ENCODE data around the gene RNF213.
"Not testable (repeated sequence)": the region's sequence is repeated elsewhere in the genome, so short reads cannot be mapped to it uniquely, and the experiment has no call there.

The RNF213 gene

DNA sequence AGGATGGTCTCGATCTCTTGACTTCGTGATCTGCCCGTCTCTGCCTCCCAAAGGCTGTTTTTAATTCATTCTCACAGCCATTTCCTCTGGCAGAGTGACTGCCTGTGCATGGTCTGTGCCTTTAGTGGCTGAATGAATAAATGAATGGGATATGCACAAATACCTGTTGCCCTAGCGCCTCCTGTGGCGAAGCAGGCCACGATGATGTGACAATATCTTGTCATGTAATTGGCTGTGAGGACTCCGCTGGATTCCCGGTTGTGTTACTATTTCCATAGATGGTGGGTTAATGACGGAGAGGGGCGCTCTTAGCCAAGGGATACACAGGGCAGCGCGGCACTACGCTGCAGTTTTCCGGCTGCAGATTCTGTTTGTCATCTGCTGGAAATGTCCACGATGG, 127.5 kb downstream of the RNF213 start:
- no peak overlapping the region for H3K4me3 ChIP-seq (ENCODE audit: low read depth, low read length)

GRCh38 chr17:80388601-80389000, 127.9 kb downstream of the RNF213 start:
- H3K4me3 ChIP-seq (ENCODE audit: low read depth, low read length), result no peak overlapping the region

GRCh38 chr17:80389011-80389995, 128.7 kb downstream of the RNF213 start:
- H3K4me3 ChIP-seq (ENCODE audit: low read depth, low read length), result no peak overlapping the region

- no peak overlapping the region for H3K4me3 ChIP-seq (ENCODE audit: low read depth, low read length)
Observed at GRCh38 chr17:80393241-80393890, 132.7 kb downstream of the RNF213 start.

- H3K4me3 ChIP-seq (ENCODE audit: low read depth, low read length), result no peak overlapping the region
Observed at GRCh38 chr17:80393961-80394360, 133.3 kb downstream of the RNF213 start.

- H3K4me3 ChIP-seq (ENCODE audit: low read depth, low read length), result no peak overlapping the region
Observed at GRCh38 chr17:80394629-80395216, 134.1 kb downstream of the RNF213 start.

DNA sequence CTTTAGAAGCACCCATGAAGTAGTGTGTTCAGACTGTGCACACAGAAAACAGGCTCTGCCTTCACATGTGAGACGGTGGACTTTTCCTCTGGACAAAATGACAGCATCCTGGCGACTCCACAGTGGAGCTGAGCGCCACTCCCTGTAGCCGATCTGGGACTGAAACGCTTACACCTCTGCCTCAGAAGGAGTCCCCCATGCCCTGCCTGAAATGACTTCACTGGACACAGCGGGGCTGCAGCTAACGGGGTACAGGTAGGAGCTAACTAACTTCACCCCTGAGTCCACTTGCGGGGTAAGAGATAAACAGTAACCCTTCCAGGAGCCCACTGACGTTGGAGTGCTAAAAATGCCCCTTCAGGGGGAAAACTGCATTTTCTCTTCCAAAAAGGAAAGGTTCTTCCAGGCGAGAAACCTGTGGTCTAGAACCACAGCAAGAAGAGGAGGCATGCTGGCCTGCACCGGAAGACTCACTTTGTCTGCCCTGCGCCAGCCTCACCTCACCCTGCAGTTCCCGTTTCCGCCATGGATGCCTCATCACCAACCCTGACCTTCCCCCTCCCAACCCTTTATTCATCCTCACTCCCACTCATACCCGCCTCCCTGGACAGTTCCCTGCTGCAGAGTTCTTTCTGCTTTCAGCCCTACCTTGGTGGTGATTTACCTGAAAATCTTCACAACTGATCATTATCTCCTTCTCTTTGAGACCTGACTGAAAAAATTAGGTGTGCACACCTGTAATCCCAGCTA, 134.9 kb downstream of the RNF213 start:
- H3K4me3 ChIP-seq (ENCODE audit: low read depth, low read length), result no peak overlapping the region

DNA sequence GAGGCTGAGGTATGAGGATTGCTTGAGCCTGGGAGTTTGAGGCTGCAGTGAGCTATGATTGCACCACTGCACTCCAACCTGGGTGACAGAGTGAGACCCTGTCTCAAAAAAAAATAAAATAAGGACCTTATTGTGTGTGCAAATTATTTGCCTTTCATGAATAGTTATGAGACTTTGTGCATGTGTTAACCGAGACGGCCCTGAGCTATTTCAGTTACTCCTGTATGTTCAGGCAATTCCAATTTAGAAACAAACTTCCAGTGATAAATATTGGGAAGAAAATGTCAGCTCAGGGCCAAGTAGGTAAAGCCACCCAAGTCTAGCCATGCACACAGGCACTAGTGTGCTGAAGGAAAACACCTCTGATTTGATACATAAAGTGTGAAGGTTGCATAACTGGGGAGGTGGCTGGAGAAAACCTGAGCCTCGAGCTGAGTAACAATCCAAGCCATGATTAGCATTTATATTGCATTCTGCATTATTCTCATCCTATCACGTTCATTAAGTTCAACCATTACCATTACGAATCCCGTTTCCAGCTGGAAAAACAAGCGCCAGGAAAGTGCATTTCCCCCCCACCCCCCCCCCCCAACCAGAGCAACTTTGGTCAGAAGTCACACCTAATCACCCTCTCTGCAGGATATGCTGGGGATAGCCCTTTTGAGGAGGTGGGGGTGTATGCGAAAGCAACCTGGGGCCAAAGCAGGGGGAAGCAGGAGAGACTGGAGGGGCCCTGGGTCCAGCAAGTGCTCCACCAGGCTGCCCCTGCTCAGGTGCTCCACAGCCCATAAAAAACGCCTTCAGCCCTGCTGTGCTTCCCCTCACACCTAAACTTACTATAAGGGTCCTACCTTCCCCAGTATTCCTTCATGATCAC, 135.7 kb downstream of the RNF213 start:
- no peak overlapping the region for H3K4me3 ChIP-seq (ENCODE audit: low read depth, low read length)

DNA sequence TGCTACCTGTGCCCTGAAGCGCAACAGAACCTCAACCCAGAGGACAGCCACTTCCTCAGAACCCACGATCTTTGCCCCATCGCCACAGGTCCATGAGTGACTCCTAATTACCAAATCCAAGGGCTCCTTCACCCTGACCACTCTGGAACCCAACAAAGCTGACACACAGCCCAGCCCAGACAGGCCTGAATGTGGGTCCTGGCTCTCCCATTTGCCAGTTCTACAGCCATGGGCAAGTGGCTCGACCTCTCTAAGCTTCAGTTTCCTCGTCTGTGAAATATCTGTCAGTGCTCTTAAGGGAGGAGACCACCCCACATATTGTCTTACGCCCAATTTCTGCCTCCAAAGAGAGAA, 136.4 kb downstream of the RNF213 start:
- no peak overlapping the region for H3K4me3 ChIP-seq (ENCODE audit: low read depth, low read length)

DNA sequence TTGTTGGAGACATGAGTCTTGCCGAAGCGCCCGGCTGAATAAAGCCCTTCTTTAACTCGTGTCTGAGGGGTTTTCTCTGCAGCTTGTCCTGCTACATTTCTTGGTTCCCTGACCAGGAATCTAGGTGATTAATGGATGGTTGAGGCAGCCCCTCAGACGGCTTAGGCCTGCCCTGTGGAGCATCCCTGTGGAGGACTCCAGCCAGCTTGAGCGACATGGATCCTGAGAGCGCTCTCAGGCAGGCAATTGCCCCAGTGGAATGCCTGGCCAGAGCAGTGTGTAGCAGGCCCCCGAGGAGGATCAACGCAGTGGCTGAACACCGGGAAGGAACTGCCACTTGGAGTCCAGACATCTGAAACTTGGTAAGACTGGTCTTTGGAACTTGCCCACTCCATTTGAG, 137.0 kb downstream of the RNF213 start:
- no peak overlapping the region for H3K4me3 ChIP-seq (ENCODE audit: low read depth, low read length)

GRCh38 chr17:80401086-80401485, 140.4 kb downstream of the RNF213 start:
- H3K4me3 ChIP-seq (ENCODE audit: low read depth, low read length), result not testable (repeated sequence)

DNA sequence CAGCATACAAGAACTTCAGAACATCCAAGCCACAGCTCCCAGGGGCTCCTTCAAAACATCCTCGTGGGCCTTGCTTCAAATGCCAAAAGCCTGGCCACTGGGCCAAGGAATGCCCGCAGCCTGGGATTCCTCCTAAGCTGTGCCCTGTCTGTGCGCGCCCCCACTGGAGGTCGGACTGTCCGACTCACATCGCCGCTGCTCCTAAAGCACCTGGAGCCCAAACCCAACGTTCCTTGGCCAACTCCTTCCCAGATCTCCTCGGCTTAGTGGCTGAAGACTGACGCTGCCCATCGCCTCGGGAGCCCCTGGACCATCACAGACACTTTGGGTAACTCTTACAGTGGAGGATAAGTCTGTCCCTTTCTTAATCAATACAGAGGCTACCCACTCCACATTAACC, 141.4 kb downstream of the RNF213 start:
- H3K4me3 ChIP-seq (ENCODE audit: low read depth, low read length), result not testable (repeated sequence)

- no peak overlapping the region for H3K4me3 ChIP-seq (ENCODE audit: low read depth, low read length)
Observed at GRCh38 chr17:80402959-80403358, 142.3 kb downstream of the RNF213 start.

DNA sequence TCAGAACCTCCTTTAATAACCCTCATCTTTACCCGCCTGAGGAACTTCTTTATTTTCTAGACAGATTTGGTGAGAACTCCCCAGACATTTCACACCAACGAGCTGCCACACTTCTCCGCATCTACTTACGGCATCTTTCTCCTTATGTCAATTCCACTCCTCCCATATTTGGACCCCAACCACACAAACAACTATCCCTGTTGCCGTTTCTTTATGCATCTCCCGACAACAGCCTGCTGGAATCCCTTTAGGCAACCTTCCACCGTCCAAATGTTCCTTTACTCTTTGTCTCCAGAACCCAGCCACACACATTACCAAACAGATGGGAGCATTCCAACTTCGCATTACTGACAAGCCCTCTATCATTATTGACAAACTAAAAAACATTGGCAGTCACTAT, 145.5 kb downstream of the RNF213 start:
- no peak overlapping the region for H3K4me3 ChIP-seq (ENCODE audit: low read depth, low read length)

GRCh38 chr17:80407917-80408316, 147.3 kb downstream of the RNF213 start:
- H3K4me3 ChIP-seq (ENCODE audit: low read depth, low read length), result not testable (repeated sequence)

DNA sequence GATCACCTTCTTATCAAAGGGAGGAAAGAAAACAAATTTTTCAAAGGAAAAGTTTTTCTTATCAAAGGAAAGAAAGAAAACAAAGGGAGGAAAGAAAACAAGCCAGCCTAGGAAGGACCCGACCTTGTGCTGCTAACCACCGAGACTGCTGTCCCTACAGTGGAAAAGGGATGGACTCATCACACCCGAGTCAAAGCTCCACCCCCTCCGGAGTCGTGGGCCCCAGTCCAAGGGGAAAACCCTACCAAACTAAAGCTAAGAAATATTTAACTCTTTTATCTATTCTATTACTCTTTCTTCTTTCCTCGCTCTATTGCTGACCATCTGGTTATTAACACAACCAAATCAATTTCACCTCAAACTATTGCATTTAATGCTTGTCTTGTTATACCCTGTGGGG, 148.2 kb downstream of the RNF213 start:
- H3K4me3 ChIP-seq (ENCODE audit: low read depth, low read length), result no peak overlapping the region

DNA sequence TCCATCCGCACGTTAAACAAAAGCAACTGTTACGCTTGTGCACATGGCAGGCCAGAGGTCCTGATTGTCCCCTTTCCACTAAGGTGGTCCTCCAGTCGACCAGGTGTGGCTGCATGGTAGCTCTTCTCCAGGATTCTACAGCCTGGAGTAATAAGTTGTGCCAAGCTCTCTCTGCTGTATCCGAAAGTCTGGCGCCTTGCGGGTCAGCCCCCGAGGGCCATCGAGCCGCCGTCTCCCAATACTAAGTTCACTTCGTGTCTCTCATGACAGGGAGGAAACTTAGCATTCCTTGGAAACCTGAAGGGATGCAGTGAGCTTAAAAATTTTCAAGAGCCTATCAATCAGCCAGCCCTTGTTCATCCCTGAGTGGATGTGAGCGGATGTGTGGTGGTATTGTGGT, 149.0 kb downstream of the RNF213 start:
- H3K4me3 ChIP-seq (ENCODE audit: low read depth, low read length), result no peak overlapping the region

- H3K4me3 ChIP-seq (ENCODE audit: low read depth, low read length), result not testable (repeated sequence)
Observed at GRCh38 chr17:80410441-80411087, 149.9 kb downstream of the RNF213 start.

- H3K4me3 ChIP-seq (ENCODE audit: low read depth, low read length), result peak overlapping the region; percentile 89
Observed at GRCh38 chr17:80413771-80414507, 153.3 kb downstream of the RNF213 start.

All from iPS-11a (cell line).